Neuronal stem cell (in vitro differentiated cells): Measurements from ENCODE around the gene APBB3.

Experiments
- DNase-seq: peaks from one replicate; pipeline ENCODE4 v3.0.0-alpha.2; 2013; ENCODE audit warnings: low spot score
- H2AFZ ChIP-seq: one replicate; pipeline ENCODE4 v1.6.1; 2013; ENCODE audit warnings: mild to moderate bottlenecking, low read length, inconsistent platforms
- H2AK5ac ChIP-seq: 2 replicates; pipeline ENCODE4 v1.6.1; 2013; ENCODE audit warnings: low read depth, mild to moderate bottlenecking, inconsistent platforms, low read length, moderate library complexity, mixed read lengths
- H2BK120ac ChIP-seq: 2 replicates; pipeline ENCODE4 v1.6.1; 2013; ENCODE audit warnings: low read depth, mild to moderate bottlenecking, inconsistent platforms, low read length, moderate library complexity, mixed read lengths
- H2BK12ac ChIP-seq: one replicate; pipeline ENCODE4 v1.6.1; 2013; ENCODE audit warnings: low read length, inconsistent platforms
- H2BK15ac ChIP-seq: 2 replicates; pipeline ENCODE4 v1.6.1; 2013; ENCODE audit warnings: mild to moderate bottlenecking, low read length, inconsistent platforms, mixed read lengths
- H2BK5ac ChIP-seq: one replicate; pipeline ENCODE4 v1.6.1; 2013; ENCODE audit warnings: inconsistent platforms, mild to moderate bottlenecking, low read length, moderate library complexity
- H3K14ac ChIP-seq: one replicate; pipeline ENCODE4 v1.6.1; 2013; ENCODE audit warnings: low read length, inconsistent platforms
- H3K18ac ChIP-seq: 2 replicates; pipeline ENCODE4 v1.6.1; 2013; ENCODE audit warnings: low read length, inconsistent platforms
- H3K23ac ChIP-seq: 2 replicates; pipeline ENCODE4 v1.6.1; 2013; ENCODE audit warnings: low read depth, mild to moderate bottlenecking, mixed read lengths, low read length, inconsistent platforms; ENCODE audit not compliant: poor library complexity
- H3K27ac ChIP-seq: replicated peaks from 3 replicates; pipeline ENCODE4 v1.5.1; 2013; ENCODE audit warnings: low read length, inconsistent platforms
- H3K27me3 ChIP-seq, 3 experiments: 2 replicates each; pipeline ENCODE4 v1.6.1; 2013; ENCODE audit warnings: low read length in 3 of 3, mild to moderate bottlenecking in 2 of 3, inconsistent platforms in 1 of 3, low read depth in 1 of 3, mixed read lengths in 1 of 3, moderate library complexity in 1 of 3; ENCODE audit not compliant: control insufficient read depth in 3 of 3, insufficient read depth in 3 of 3
- H3K36me3 ChIP-seq, 2 donors: replicated peaks in 1 of 2; 2 replicates each; pipeline ENCODE4 v1.6.1; 2013; ENCODE audit warnings: low read length in 2 of 2; ENCODE audit not compliant: control insufficient read depth in 2 of 2, insufficient read depth in 2 of 2
- H3K4ac ChIP-seq: 2 replicates; pipeline ENCODE4 v1.6.1; 2013; ENCODE audit warnings: inconsistent platforms, mild to moderate bottlenecking, low read length, moderate library complexity
- H3K4me1 ChIP-seq, 2 donors: 1 replicate in 1 of 2; 2 replicates in 1 of 2; pipeline ENCODE4 v1.6.1; 2013; ENCODE audit warnings: low read length in 2 of 2, low read depth in 1 of 2; ENCODE audit not compliant: control insufficient read depth in 2 of 2, insufficient read depth in 1 of 2
- H3K4me2 ChIP-seq: one replicate; pipeline ENCODE4 v1.6.1; 2013; ENCODE audit warnings: mild to moderate bottlenecking, low read length, inconsistent platforms; ENCODE audit not compliant: insufficient read depth, poor library complexity, severe bottlenecking
- H3K4me3 ChIP-seq, 2 donors: 2 replicates each; pipeline ENCODE4 v1.5.1; 2013; ENCODE audit warnings: low read length in 2 of 2, mild to moderate bottlenecking in 2 of 2, inconsistent platforms in 1 of 2, moderate library complexity in 1 of 2
- H3K79me1 ChIP-seq: one replicate; pipeline ENCODE4 v1.6.1; 2013; ENCODE audit warnings: low read depth, mild to moderate bottlenecking, inconsistent platforms, low read length, moderate library complexity
- H3K9ac ChIP-seq: one replicate; pipeline ENCODE4 v1.6.1; 2013; ENCODE audit warnings: mild to moderate bottlenecking, low read depth, low read length, inconsistent platforms; ENCODE audit not compliant: poor library complexity
- H3K9me3 ChIP-seq, 2 donors: replicated peaks in 1 of 2; 2 replicates each; pipeline versions ENCODE3 to v1.6.1; 2013; ENCODE audit warnings: low read length in 2 of 2, mild to moderate bottlenecking in 2 of 2, inconsistent platforms in 1 of 2, low read depth in 1 of 2, mixed read lengths in 1 of 2, moderate library complexity in 1 of 2; ENCODE audit not compliant: control insufficient read depth in 2 of 2, insufficient read depth in 1 of 2
- H4K8ac ChIP-seq: one replicate; pipeline ENCODE4 v1.6.1; 2013; ENCODE audit warnings: low read depth, mild to moderate bottlenecking, inconsistent platforms, low read length, moderate library complexity
- H4K91ac ChIP-seq: one replicate; pipeline ENCODE4 v1.6.1; 2013; ENCODE audit warnings: low read length, low read depth, mild to moderate bottlenecking, inconsistent platforms; ENCODE audit not compliant: poor library complexity
- WGBS, 2 donors: extraction: QIAGEN DNeasy Blood & Tissue Kit; methylation state at CpG; one replicate each; pipeline ENCODE4 v1.1.7; 2013; ENCODE audit warnings: missing lambda C conversion rate in 2 of 2, mixed read lengths in 1 of 2; ENCODE audit not compliant: insufficient read length in 2 of 2, insufficient replicate concordance in 1 of 2; ENCODE audit errors: extremely low coverage in 2 of 2; 5-methylcytosine and 5-hydroxymethylcytosine counted together

The APBB3 gene

GRCh38 chr5:140566665-140567064 lies 2.3 kb upstream of the APBB3 start:
- WGBS, 2 donors: no CpG with 5 or more reads among the region's 5 CpGs

GRCh38 chr5:140565780-140566095 lies 1.3 kb upstream of the APBB3 start:
- H4K8ac ChIP-seq: no peak overlapping the region
- no peaks in the 10 kb centered on the region for H3K9me3 ChIP-seq
- peaks cover 6% of the 10 kb centered on the region in 2 donors for H3K4me1 ChIP-seq
- H4K91ac ChIP-seq: no peak overlapping the region
- no peak overlapping the region for H2BK120ac ChIP-seq
- H3K27ac ChIP-seq: no peak overlapping the region
- no peak overlapping the region for H2BK12ac ChIP-seq
- H2AFZ ChIP-seq: no peak overlapping the region
- H3K4me3 ChIP-seq: peak overlapping the region in 1 of 2 donors; percentile 73
- H2BK5ac ChIP-seq: no peak overlapping the region
- H3K9ac ChIP-seq: no peak overlapping the region
- no peak overlapping the region for H2BK15ac ChIP-seq
- no peak overlapping the region for H3K4me2 ChIP-seq
- H3K4ac ChIP-seq: no peak overlapping the region
- no peaks in the 10 kb centered on the region for H3K27me3 ChIP-seq
- H3K23ac ChIP-seq: no peak overlapping the region
- H3K36me3 ChIP-seq: peaks cover 24 to 48% of the 10 kb centered on the region in 2 donors
- no peak overlapping the region for H2AK5ac ChIP-seq
- no peak overlapping the region for H3K18ac ChIP-seq
- no CpG with 5 or more reads among the region's 4 CpGs for WGBS, 2 donors
- peaks cover 3% of the 10 kb centered on the region for H3K79me1 ChIP-seq
- no peak for DNase-seq
- no peak overlapping the region for H3K14ac ChIP-seq

More at GRCh38 chr5:140566665-140567064, 2.3 kb upstream of the APBB3 start:
- DNase-seq: no peak
- Histone ChIP-seq H2BK12ac (no peak overlapping the region), H3K14ac (no peak overlapping the region), H2BK15ac (no peak overlapping the region), H3K9me3 (no peaks in the 10 kb centered on the region), H3K4me2 (no peak overlapping the region), H3K9ac (no peak overlapping the region), H3K4ac (no peak overlapping the region), H4K8ac (no peak overlapping the region), H3K79me1 (peaks cover 3% of the 10 kb centered on the region), H2BK120ac (no peak overlapping the region), H2BK5ac (no peak overlapping the region), H2AK5ac (no peak overlapping the region), H3K36me3 (peaks cover 23 to 41% of the 10 kb centered on the region in 2 donors), H3K27me3 (no peaks in the 10 kb centered on the region), H3K23ac (no peak overlapping the region), H3K27ac (no peak overlapping the region), H3K18ac (no peak overlapping the region), H2AFZ (no peak overlapping the region), H3K4me3 (no peak overlapping the region), H3K4me1 (peaks cover 6% of the 10 kb centered on the region in 2 donors), H4K91ac (no peak overlapping the region)

DNA sequence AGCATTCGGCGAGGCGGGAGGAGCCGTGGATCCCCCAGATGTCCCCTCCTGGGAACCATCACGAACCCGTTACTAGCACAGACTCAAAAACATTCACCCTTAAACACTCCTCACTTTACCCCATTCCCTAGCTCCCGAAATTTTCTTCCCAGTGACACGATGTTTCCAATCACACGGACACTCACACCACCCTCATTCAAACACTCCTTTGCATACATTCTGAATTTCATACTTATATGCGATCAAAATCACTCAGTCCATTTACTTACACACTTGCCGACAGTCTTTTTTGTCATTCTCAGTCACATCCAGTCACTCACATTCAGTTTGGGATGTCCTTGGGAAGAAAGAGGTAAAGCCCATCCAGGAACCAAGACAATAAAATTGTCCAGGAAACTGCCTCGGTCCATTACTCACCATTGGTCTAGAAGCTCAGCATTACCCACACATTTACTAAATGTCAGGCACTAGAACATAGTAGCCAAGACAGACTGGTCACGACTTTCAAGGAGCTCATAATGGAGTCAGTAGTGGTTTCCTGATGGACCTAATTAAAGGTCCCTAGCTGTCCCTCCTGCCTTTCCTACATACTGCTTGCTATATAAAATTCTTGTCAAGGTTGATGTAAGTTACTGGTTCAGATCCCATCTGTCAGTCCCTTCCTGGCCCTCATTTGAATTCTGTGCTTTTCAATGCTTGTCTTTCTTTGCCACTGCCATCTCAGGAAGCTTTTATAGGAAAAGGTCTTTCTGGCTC lies 804 bp upstream of the APBB3 start:
- Histone ChIP-seq H3K36me3 (peaks cover 24 to 51% of the 10 kb centered on the region in 2 donors), H3K9me3 (no peaks in the 10 kb centered on the region), H2BK12ac (no peak overlapping the region), H3K4me3 (peak overlapping the region; percentile 73 to 85), H2BK5ac (no peak overlapping the region), H3K27me3 (no peaks in the 10 kb centered on the region), H3K14ac (no peak overlapping the region), H3K79me1 (peaks cover 3% of the 10 kb centered on the region), H2AK5ac (no peak overlapping the region), H4K91ac (no peak overlapping the region), H3K9ac (peak overlapping the region; percentile 71), H4K8ac (no peak overlapping the region), H3K4me1 (peaks cover 6% of the 10 kb centered on the region in 2 donors), H3K23ac (peak overlapping the region; percentile 99), H2AFZ (peak overlapping the region; percentile 84), H2BK15ac (no peak overlapping the region), H3K27ac (no peak overlapping the region), H3K18ac (peak overlapping the region; percentile 82), H3K4ac (no peak overlapping the region), H3K4me2 (peak overlapping the region; percentile 65), H2BK120ac (no peak overlapping the region)
- DNase-seq: no peak
- no CpG with 5 or more reads among the region's 13 CpGs for WGBS, 2 donors

GRCh38 chr5:140563596-140563995 lies 802 bp downstream of the APBB3 start:
- Histone ChIP-seq H3K9ac (peak overlapping the region; percentile 91), H3K9me3 (no peaks in the 10 kb centered on the region), H4K91ac (no peak overlapping the region), H3K4me2 (peak overlapping the region; percentile 65), H3K27ac (no peak overlapping the region), H3K4me3 (peak overlapping the region; percentile 73 to 85), H3K4me1 (peaks cover 6% of the 10 kb centered on the region in 2 donors), H3K4ac (no peak overlapping the region), H4K8ac (peak overlapping the region; percentile 21), H3K18ac (peak overlapping the region; percentile 96), H2BK120ac (peak overlapping the region; percentile 73), H3K23ac (no peak overlapping the region), H2BK12ac (peak overlapping the region; percentile 59), H3K79me1 (peaks cover 3% of the 10 kb centered on the region), H2AFZ (peak overlapping the region; percentile 84), H3K14ac (no peak overlapping the region), H2BK5ac (peak overlapping the region; percentile 1), H2AK5ac (peak overlapping the region; percentile 16), H3K27me3 (no peaks in the 10 kb centered on the region), H3K36me3 (peaks cover 24 to 57% of the 10 kb centered on the region in 2 donors), H2BK15ac (no peak overlapping the region)
- no CpG with 5 or more reads among the region's 8 CpGs for WGBS, 2 donors
- no peak for DNase-seq
